GM18873 (cell line): ENCODE data around the gene MFNG.
"Not testable (repeated sequence)": the region's sequence is repeated elsewhere in the genome, so short reads cannot be mapped to it uniquely, and the experiment has no call there.

Experiments used
- ATAC-seq: cut with Tn5 transposase; IDR thresholded peaks from one replicate; pipeline ENCODE4 v1.9.1; 2021; ENCODE audit warnings: mild to moderate bottlenecking, moderate library complexity, moderate number of reproducible peaks; ENCODE audit not compliant: unreplicated experiment, low FRiP score

MFNG gene

DNA sequence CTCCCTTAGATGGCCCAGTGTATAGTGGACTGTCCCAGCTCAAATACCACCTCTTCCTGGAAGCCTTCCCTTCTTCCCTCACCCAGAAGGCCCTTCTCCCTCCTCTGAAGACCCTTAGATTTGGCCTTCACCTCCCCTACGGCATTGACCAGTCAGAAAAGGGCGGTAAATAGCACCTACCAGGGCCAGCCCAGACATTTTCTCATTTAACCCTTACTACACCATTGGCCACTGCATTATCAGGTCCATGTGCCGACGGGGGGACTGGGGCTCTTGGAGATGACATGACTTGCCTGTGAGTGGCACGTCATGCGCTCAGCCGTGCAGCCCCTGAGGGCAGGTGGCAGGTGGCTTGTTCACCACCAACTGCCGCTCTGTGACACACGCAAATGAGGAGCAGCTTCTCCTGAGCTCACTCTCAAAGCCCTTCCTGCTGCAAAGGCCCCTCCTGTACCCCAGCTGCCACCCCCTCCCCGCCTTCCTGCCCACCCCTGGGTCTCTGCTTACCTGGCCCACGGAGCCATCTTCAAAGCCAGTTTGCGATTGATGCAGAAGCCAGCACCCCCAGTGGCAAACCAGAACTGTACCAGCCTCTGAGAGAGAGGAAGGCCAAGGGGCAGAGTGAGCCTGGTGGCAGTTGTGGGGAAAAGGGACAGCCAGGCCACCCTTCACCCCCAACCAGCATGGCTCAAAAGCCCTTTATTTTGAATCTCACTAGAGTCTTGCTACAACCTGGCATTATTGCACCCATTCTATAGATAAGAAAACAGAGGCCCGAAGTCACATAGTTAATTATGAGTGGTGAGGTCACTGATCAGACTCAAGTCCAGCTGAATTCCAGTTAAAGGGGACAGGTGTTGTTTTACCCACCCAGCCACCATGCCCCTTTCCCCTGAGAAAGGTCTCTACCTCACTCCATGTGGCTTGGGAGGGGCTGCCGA lies 9.5 kb downstream of the MFNG start:
- ATAC-seq = no peak

DNA sequence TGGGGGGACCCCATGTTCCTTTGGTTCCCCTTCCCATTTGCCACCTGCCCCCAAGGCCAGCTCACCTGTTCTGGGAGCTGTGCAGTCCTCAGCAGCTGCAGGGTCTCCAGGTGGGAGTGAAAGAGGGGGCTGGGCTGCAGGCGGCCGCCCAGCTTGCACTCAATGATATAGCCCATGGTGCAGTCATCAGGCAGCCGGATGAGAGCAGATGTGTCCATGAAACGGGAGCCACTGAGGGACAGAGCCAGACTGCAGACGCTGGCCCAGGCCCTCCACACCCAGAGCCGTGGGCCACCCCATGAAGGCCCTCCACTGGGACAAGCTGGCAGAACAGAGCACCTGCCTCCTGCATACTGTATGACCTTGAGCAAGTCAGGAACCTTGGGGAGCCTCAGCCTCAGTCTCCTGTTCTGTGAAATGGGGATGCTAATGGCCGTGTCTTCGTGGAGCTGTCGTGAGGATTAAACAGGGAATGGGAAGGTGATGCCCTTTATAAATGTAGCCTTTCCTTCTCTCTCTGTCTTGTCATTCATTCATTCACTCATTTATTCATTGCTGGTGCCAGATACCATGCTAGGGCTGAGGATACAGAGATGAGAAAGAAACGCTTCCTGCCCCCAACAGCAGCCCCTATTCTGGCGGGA lies 11.6 kb downstream of the MFNG start:
- no peak for ATAC-seq

DNA sequence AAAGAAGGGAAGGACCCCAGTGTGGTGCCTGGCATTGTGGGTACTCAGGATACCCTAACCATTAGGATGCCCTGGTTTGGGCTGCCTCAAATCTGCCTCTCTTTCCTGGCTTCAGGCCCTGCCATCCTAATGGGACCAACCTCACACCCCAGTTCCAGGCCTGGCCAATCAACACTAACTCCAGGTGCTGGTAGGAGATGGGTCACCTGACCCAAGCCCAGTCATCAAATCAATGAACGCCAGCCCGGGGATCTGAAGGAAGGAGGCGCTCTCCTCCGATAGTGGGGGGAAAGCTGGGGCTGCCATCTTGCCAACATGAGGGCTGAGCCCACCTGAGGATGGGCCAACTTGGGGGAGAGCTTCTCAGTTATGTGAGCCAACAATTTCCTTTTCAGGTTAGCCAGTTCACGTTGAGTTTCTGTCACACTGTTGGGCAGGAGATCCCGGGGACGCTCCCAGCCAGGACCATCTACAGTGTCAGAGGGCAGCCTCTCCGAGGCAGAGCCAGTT lies 12.7 kb downstream of the MFNG start:
- no peak for ATAC-seq

DNA sequence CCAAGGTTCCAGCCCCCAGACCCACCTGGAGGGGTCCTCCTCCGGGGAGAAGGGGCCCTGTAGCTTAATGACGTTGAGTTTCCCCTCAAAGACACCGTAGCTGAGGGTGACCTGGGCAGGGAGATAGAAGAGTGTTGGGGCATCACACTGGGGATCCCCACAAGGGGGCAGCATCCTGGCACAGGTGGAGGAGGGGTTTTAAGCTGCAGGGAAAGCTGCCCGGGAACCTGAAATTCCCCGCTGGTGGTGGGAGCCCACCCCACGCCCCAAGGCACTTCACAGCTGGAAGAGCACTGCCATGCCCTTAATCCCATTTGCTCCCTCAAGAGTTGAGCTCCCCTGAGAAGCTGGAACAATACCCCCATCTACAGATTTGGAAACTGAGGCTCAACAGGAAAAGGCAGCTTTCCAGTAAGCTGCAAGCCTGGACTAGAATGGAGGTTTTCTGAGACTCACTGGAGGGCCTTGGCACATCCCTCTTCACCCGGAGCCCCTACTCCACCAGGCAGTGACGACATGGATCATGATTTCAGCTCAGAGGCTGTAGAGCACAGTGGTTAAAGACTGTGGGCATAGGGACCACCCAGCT lies 13.7 kb downstream of the MFNG start:
- no peak for ATAC-seq

DNA sequence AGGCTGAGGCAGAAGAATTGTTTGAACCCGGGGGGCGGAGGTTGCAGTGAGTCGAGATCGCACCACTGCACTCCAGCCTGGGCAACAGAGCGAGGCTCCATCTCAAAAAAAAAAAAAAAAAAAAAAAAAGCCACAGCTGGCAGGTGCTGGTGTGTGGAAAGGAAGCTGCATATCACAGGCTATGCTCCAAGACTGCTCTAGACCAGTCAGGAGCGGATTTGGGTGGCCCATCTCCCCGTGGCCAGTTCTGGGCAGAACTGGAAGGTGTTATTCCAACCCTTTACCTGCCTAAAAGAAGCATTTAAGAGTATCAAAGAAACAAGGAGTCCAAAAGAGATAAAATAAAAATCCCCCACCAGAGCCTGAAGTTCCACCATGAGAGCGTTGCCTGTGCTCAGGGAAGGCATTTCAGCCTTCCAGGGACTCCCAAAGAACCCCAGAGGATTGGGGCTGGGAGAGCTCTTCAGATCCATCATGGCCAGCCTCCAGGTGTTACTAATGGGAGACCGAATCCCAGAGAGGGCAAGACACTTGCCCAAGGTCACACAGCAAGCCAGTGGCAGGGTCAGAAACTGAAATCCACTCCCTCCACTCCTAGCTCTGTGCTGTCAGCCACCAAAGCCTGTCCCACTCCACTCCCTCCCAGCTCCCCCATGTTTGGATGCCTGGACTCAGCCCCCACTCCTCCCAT lies 14.3 kb downstream of the MFNG start:
- no peak for ATAC-seq

DNA sequence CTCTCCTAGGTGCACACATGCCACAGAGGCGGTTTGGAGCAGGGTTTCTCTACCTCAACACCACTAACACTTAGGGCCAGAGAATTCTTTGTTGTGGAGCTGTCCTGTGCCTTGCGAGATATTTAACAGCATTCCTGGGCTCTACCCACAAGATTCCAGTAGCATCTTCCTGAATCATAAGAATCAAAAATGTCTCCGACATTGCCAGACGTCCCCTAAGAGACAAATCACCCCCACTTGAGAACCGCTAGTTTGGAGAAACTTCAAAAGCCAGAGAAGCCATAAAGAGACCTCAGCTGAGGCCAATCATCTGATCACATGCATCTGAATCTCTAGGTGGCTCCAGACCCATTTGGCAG lies 16.1 kb downstream of the MFNG start:
- no peak for ATAC-seq

DNA sequence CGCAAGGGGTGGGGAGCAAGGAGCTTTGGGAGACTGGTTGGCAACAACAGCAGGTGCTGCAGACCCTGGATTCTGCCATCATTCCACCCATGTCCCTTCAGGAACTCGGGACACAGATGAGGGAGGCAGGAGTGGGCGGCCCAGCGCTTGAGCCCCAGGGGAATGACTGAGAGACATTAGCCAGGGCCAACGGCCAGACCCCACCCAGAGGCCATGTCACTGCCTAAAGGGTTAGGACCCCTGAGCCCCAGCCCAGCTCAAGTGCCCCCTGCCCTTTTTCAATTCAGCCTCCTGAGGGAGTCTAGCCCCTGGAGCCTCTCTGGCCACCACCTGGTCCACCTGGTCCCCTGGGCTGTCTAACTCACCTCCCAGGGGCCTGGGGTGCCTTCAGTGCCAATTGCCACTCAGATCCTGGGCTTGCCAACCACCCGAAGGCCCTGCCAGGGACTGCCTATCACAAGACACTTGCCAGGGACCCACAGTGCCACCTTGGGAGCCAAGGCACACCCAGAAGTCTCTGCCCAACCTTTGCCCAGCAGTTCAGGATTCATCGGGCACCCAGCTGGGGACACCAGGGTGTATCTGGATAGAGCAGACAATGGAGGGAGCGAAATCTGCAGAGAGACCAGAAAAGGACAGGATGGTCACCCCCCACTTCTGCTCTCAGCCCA lies 16.6 kb downstream of the MFNG start:
- ATAC-seq = no peak

DNA sequence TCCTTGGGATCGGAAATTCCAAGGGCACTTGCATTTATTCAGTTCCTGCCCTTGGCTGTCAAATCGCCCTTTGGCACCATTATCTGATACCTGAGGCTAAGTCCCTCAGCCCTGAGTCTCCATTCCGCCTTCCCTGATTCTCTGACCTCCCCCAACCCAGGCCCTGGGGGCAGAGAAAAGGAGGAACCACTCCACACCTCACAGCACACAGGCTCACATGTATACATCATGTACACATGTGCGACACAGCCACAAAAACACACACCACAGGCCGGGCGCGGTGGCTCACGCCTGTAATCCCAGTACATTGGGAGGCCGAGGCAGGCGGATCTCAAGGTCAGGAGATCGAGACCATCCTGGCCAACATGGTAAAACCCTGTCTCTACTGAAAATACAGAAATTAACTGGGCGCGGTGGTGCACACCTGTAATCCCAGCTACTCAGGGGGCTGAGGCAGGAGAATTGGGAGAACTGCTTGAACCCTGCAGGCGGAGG lies 17.9 kb downstream of the MFNG start:
- ATAC-seq = not testable (repeated sequence)

DNA sequence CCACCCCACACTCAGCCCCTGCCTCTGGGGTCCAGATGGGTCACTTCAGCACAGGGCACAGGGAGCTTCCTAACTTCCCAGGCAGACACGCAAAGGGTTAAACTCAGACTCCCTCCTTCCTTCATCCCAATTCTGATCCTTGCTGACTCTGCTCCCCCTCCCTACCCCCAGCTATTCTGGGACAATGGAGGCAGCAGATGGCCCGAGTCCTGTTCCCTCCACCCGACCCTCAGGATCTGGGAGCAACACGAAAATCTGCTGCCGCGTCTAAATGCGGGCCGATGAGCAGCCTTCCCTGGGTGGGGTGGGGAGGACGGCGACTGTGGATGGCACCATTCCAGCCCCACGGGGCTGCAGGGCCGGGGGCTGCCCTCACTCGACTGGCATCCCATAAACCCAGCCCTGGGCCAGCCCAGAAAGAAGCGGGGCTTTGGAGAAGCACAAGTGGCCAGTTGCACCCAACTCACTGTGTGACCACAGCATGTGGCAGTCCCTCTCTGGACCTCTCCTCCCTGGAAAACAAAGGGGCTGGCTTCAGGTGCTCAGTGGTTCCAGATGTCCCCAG lies 18.7 kb downstream of the MFNG start:
- no peak for ATAC-seq

DNA sequence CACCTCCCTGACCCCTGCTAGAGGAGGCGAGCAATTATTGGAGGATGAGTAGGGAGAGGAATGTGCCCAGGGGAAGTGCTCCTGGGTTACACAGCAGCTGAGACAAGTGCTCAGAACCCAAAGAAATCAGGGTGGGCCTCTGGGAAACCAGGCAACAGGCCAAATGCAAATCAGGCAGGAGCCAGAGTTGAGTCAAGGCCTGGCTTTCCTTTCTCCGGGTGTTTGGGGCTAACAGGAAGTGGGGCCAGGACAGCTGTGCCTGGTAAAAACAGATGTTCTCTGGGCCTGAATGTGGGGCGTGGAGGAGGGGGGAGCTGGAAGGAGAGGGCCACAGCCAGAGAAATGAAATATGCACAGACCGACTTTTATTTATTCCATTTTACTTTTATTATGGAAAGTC lies 22.0 kb downstream of the MFNG start:
- no peak for ATAC-seq

DNA sequence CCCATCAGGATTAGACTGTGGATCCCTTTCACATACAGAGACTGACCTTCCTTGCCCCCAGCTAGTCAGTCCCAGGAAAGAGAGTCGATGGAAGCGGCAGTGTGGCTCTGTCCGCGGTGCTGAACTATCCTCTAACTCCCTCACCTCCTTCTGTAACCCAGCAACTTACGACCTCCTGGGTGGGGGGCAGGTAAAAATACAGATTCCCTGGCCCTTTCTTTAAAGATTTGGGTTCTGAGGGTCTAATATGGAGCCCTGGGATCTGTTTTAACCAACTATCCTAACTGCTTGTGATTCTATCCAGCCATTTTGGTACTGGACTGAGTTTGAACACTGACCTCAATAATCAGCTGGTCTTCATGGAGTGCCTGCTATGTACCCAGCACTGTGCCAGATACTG lies 23.2 kb downstream of the MFNG start:
- ATAC-seq = no peak

DNA sequence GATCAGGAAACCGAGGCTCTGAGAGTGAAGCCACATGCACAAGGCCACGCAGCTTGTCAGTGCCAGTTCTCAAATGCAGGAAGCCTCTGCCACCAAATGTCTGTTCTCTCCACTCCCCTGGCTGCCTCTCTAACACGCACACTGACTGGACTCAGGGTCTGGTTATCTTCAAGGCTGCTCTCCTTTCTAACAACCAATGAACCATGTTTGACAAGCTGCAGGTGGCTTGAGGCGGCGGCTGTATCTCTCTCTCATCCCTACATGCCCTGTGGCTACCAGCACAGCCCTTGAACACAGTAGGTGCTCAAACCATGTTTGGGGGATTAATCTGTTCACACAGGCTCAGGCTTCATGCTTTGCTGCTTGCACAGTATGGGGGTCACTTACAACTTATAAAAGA lies 23.7 kb downstream of the MFNG start:
- no peak for ATAC-seq

DNA sequence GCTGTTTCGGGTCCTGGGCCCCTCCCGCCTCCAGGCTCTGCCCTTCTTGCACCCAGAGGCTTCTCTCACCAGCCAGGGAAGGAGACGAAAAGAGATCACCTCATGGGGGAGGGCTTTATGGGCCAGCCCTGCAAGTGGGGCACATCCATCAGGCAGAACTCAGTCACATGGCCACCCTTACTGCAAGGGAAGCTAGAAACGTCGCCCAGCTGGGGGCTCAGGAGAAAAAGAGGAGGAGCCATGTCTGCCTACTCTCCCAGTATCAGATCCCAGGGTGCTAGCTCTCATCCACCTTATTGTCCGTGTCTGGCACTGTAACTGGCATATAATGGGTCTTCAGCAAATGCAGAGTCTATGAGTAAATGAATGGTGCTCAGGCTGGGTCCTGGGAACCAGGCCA lies 24.2 kb downstream of the MFNG start:
- ATAC-seq = no peak

DNA sequence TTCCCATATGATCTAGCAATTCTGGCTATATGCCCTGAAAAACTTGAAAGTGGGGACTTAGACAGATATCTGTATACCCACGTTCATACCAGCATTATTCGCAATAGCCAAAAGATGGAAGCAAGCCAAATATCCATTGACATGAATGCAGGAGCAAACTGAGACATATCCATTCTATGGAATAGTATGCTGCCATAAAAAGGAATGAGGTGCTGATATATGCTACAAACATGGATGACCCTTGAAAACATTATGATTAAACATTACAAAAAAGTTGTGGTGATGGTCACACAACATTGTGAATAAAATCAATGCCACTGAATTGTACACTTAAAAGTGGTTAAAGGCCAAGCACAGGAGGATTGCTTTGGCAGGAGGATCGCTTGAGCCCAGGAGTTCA lies 25.5 kb downstream of the MFNG start:
- ATAC-seq = no peak

DNA sequence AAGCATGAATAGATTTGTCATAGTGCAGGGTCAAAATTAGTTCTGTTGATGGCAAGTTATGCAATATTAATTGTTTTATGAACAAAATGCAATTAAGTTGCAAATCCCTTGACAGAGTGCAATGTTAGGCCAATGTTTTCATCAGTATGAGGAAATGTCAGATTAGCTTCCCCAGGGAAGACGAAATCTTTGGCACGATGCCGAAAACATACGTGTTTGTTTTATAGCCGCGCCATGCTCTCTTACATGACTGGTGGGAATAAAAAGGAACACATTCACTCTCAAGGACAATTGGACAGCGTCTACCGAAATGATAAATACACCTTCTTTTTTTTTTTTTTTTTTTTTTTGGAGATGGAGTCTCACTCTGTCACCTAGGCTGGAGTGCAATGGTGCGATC lies 27.0 kb downstream of the MFNG start:
- no peak for ATAC-seq

DNA sequence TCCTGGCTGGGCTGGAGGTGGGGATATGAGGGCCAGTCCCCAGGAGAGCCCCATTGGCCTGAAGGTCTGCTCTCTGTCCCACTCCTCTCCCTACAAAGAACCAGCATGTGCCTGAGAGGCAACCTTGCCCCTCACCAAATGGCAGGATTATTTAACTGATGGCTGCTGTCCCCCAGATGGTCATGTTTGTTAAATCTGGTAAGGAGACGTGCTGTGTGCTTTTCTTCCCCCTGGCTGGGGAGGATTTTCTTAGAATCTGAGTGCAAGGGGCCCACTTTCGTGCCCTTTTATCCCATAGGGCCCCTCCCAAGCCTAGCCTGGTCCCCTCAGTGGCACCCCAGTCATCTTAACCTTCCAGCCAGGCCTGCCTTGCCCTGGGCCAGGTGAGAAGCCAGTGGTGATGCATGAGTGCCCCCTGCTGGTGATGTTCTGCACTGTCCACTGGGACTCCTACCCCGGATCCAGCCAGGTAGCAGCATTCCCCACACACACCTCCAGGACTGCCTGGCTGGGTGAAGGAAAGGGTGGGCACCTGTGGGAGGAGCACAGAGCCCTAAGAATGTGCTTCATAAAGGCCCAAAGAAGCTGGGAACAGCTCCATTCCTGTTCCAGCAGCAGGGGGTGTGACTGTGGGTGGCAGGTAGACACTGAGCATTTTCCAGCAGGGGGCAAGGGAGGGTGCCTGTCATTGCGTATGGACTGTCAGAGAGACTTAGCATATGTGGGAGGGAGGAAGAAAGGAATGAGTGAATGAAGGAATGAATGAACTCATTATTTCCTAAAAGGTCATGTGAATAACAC lies 28.9 kb downstream of the MFNG start:
- ATAC-seq = no peak

DNA sequence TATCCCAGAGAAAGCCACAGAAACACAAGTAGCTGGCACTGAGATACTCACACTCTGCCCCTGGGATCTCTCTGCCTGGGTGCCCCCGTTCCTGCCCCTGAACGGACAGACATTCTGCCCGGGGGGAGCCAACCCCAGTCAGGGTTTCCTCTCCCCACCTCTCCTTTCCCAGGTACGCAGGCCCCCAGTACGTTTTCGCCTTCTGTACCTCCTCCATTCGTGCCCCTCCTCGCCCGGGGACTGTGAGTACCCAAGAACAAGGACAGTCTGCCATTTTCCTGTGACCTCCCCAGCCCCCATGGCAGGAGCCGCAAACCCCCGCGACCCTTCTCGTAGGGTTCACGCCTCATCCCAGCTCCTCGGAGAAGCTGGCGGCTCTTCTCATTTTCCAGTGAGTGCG lies 29.8 kb downstream of the MFNG start:
- ATAC-seq = no peak

DNA sequence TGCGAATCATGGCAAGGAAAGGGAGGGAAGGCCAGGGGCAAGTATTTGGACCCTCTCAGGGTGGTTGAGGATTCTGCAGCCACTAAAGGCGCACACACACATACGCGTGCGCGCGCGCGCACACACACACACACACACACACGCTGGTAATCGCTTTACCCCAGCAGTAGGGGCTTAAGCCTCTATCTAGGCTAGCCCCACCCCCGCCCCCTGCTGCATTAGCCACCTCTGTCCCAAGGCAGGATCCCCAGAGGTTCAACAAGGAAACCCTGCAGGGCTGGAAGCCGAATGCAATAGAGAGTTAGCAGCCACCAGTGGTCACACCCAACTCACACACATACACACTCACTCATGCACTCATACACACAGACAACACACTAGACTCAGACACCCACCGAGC lies 30.3 kb downstream of the MFNG start:
- ATAC-seq = no peak
